ENCODE measurements around the gene FAM163B. TPM values are rescaled to one million over a fixed set of nuclear protein-coding genes. Genes with fewer than 3 reads are reported as not detected.

Gene FAM163B
- polyA plus RNA-seq, 1 experiment = not detected

DNA sequence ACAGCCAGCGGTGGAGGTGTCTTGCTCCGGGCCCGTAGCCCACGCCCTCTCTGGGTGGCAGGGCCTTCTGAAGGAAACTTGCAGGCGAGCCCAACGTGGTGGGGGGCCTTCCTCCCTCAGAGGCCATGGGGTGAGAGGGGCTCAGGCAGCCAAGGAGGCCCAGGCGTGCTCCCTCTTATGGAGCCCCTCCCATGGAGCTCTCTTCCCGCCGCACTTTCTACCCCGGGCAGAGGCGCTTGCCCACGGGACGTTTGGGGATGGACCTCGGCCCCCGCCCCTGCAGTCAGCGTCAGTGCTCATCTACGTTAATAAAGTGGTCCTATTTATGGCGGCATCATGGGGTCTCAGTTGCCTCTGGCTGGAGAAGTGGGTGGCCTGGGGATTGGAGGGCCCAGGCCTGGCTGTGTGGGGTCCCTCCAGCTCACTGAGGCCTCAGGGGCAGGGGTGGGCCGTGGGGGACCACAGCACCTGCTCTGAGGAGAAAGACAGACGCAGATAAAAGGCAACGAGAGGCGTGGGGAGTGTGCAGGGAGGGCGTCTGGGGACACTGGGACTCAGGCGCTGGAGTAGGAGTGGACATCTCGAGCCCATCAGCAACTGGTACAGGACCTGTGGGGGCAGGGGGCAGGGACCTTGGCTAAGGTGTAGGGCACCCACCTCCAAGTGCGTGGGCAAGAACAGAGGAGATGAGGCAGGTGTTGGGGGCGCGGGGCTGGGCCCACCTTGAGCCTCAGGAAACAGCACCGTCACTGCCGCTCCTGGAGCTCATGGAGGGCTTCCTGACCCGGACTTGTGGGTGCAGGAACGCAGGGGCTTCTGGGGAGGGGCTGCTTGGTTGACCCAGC, 33.8 kb downstream of the FAM163B start:
- Histone ChIP-seq H3K27me3 (ENCODE audit: control insufficient read depth, insufficient read depth, low read length) (peaks cover 9% of the 10 kb centered on the region), H3K36me3 (ENCODE audit: control insufficient read depth, insufficient read depth, low read length) (no peaks in the 10 kb centered on the region), H3K4me3 (ENCODE audit: low read depth, low read length) (no peak overlapping the region)
- TF ChIP-seq CTCF (IDR thresholded peaks at IDR 0.05; ENCODE audit: insufficient read depth, low read depth, low read length) = no peak
- ChIA-PET POLR2A (no interaction called here), CTCF (no interaction called here)
- DNase-seq (ENCODE audit: low read depth) = no peak

DNA sequence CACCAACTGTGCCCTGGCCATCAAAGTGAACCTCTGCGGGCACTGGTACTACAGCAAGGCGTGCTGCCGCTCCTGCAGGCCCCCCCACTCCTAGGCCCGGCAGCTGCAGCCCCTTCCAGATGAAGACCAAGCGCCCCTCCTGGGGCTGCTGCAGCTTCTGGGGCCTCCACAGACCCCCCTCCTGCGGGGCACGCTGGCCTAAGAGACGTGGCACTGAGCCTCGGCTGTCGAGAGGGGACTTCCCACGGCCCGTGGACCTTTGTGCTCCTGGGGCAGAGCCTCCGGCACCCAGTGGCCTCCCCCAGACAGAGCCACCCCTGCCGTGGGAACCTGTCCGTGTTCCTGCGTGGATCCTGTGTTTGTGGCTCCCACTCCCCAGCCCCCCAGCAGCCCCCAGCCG, 34.4 kb downstream of the FAM163B start:
- no peaks in the 10 kb centered on the region for H3K36me3 ChIP-seq (ENCODE audit: control insufficient read depth, insufficient read depth, low read length)
- POLR2A ChIA-PET = no interaction called here
- CTCF ChIA-PET = no interaction called here
- H3K27me3 ChIP-seq (ENCODE audit: control insufficient read depth, insufficient read depth, low read length) = peaks cover 12% of the 10 kb centered on the region
- no peak overlapping the region for H3K4me3 ChIP-seq (ENCODE audit: low read depth, low read length)
- no peak for DNase-seq (ENCODE audit: low read depth)
- TF ChIP-seq CTCF (IDR thresholded peaks at IDR 0.05; ENCODE audit: insufficient read depth, low read depth, low read length) = no peak

DNA sequence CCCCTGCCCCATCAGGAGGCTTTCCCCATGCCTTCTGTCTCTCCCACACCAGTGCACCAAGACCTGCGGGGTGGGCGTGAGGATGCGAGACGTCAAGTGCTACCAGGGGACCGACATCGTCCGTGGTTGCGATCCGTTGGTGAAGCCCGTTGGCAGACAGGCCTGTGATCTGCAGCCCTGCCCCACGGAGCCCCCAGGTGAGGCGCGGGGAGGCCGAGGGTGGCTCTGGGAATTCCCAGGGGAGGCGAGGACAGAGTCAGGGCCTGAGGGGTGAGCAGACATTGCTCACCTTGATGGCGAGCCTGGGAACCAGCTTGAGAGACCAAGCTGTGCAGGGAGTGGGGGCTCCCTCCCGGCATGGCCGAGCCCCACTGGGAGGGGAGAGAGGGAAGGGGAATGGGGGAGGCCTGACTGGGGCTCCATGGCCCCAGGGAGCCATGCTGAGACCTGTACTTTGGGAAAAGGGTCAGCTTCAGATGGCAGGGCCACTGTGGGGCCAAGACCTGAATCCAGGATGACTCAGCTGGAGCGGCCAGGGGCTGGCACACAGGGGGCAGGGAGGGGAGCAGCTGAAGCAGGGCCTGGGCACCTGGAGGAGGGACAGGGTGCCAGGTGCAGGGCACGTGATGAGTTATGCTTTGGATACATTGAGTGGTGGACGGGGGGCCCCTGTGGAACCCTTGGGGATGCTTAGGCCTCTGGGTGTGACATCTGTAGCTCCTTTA, 35.2 kb downstream of the FAM163B start:
- DNase-seq (ENCODE audit: low read depth) = no peak
- ChIA-PET POLR2A (no interaction called here), CTCF (no interaction called here)
- peaks cover 11% of the 10 kb centered on the region for H3K27me3 ChIP-seq (ENCODE audit: control insufficient read depth, insufficient read depth, low read length)
- H3K36me3 ChIP-seq (ENCODE audit: control insufficient read depth, insufficient read depth, low read length) = no peaks in the 10 kb centered on the region
- no peak overlapping the region for H3K4me3 ChIP-seq (ENCODE audit: low read depth, low read length)
- no peak for TF ChIP-seq CTCF (IDR thresholded peaks at IDR 0.05; ENCODE audit: insufficient read depth, low read depth, low read length)

- POLR2A ChIA-PET = no interaction called here
- DNase-seq (ENCODE audit: low read depth) = no peak
- H3K27me3 ChIP-seq (ENCODE audit: control insufficient read depth, insufficient read depth, low read length) = peaks cover 11% of the 10 kb centered on the region
Measured at GRCh38 chr9:133572821-133573361, 36.3 kb downstream of the FAM163B start.

More at GRCh38 chr9:133572821-133573361, 36.3 kb downstream of the FAM163B start:
- no peak for TF ChIP-seq CTCF (IDR thresholded peaks at IDR 0.05; ENCODE audit: insufficient read depth, low read depth, low read length)
- CTCF ChIA-PET = interaction anchor here (0.9 kb wide), 1 partner anchor 14 kb away, joined by 3 read pairs; no protein-coding TSS in a partner anchor
- H3K36me3 ChIP-seq (ENCODE audit: control insufficient read depth, insufficient read depth, low read length) = no peaks in the 10 kb centered on the region
- H3K4me3 ChIP-seq (ENCODE audit: low read depth, low read length) = no peak overlapping the region
